Tibial artery (tissue), 4 donors: Measurements from ENCODE around the gene SLC27A5.
"Not testable (repeated sequence)": the region's sequence is repeated elsewhere in the genome, so short reads cannot be mapped to it uniquely, and the experiment has no call there.

Source experiments
- DNase-seq, 2 donors: peaks; one replicate each; pipeline ENCODE4 v3.0.0-alpha.2; 2019
- H3K27ac ChIP-seq, 2 donors: fragments of 200-600 bp; sonication (generic) in 1 of 2; 1 replicate in 1 of 2; 2 replicates in 1 of 2; pipeline ENCODE4 v1.5.1; 2018 to 2019; ENCODE audit warnings: mild to moderate bottlenecking in 1 of 2
- H3K27me3 ChIP-seq, 2 donors: fragments of 200-600 bp; sonication (generic) in 1 of 2; one replicate each; pipeline versions ENCODE4 v1.5.1 to v1.6.0; 2016 to 2019
- H3K36me3 ChIP-seq, 3 donors: fragments of 200-600 bp; sonication (generic) in 2 of 3; one replicate each; pipeline ENCODE4 v1.5.1; 2016 to 2019; ENCODE audit warnings: mild to moderate bottlenecking in 2 of 3
- H3K4me1 ChIP-seq, 4 donors: fragments of 200-600 bp; sonication (generic) in 2 of 4; 1 replicate in 3 of 4; 2 replicates in 1 of 4; pipeline ENCODE4 v1.5.1; 2016 to 2019
- H3K4me3 ChIP-seq, 2 donors: fragments of 200-600 bp; sonication (generic) in 1 of 2; 1 replicate in 1 of 2; 2 replicates in 1 of 2; pipeline ENCODE4 v1.5.1; 2018 to 2019; ENCODE audit warnings: mild to moderate bottlenecking in 2 of 2
- H3K9me3 ChIP-seq, 3 donors: fragments of 200-600 bp; sonication (generic) in 1 of 3; one replicate each; pipeline ENCODE4 v1.5.1; 2016 to 2019
- intact Hi-C: fragments of 100-400 bp; cut with DNase I; formaldehyde crosslinking; loops from one replicate; pipeline ENCODE4 v1.15.0; 2023; ENCODE audit warnings: low total_unique reads
- TF ChIP-seq, protein P1 (sequence below), 2 experiments: fragments of 200-600 bp in 1 of 2; fragments of 450-650 bp in 1 of 2; IDR thresholded peaks; one replicate each; pipeline ENCODE4 v1.5.1; 2017 to 2019; ENCODE audit warnings: antibody characterized with exemption in 2 of 2, mild to moderate bottlenecking in 1 of 2, moderate library complexity in 1 of 2

Gene SLC27A5

DNA sequence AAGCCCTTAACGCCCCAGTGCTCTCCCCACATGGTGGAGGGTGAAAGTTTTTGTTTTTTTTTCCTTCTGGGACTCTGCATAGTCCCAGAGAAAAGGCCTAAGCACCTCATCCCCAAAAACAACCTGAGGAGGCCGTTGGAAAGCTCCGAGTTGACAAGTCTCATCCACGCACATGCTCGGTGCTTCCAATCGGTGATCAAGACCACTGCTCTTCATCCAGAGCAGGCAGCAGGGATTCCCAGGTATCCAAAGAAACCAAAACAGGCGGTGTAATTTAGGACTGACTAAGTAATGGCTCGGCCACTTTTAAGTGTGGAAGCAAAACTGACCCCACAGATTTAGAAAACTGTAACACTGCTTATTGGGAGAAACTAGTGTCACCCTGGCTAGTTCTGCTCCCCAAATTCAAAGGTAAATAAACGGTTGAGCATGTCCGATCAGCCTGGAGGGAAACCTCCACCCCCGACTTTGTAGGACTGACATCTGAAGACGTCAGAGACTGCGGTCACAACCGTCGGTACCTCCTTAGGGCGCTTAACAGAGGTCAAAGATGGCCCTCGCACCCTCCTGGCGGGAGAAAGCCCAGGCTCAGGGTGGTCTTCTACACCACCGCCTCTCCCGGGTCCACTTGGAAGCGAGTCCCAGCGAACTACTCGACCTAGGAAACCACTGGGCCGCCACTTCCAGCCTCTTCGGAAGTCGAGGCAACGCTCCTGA is 36.6 kb downstream of the SLC27A5 start:
- Histone ChIP-seq H3K4me1 (peaks cover 0 to 24% (median 17%) of the 10 kb centered on the region in 4 donors), H3K36me3 (peaks cover 10 to 64% (median 31%) of the 10 kb centered on the region in 3 donors), H3K27ac (peak overlapping the region; percentile 87 to 92), H3K4me3 (peak overlapping the region; percentile 59 to 67), H3K27me3 (no peaks in the 10 kb centered on the region), H3K9me3 (no peaks in the 10 kb centered on the region)
- intact Hi-C loops = loop anchor here (5.0 kb wide), 1 partner anchor 42 kb away; the partner anchor contains the start of gene ZBTB45
- TF ChIP-seq, protein P1, sequence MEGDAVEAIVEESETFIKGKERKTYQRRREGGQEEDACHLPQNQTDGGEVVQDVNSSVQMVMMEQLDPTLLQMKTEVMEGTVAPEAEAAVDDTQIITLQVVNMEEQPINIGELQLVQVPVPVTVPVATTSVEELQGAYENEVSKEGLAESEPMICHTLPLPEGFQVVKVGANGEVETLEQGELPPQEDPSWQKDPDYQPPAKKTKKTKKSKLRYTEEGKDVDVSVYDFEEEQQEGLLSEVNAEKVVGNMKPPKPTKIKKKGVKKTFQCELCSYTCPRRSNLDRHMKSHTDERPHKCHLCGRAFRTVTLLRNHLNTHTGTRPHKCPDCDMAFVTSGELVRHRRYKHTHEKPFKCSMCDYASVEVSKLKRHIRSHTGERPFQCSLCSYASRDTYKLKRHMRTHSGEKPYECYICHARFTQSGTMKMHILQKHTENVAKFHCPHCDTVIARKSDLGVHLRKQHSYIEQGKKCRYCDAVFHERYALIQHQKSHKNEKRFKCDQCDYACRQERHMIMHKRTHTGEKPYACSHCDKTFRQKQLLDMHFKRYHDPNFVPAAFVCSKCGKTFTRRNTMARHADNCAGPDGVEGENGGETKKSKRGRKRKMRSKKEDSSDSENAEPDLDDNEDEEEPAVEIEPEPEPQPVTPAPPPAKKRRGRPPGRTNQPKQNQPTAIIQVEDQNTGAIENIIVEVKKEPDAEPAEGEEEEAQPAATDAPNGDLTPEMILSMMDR (IDR thresholded peaks at IDR 0.05) = no peak
- no peak for DNase-seq

DNA sequence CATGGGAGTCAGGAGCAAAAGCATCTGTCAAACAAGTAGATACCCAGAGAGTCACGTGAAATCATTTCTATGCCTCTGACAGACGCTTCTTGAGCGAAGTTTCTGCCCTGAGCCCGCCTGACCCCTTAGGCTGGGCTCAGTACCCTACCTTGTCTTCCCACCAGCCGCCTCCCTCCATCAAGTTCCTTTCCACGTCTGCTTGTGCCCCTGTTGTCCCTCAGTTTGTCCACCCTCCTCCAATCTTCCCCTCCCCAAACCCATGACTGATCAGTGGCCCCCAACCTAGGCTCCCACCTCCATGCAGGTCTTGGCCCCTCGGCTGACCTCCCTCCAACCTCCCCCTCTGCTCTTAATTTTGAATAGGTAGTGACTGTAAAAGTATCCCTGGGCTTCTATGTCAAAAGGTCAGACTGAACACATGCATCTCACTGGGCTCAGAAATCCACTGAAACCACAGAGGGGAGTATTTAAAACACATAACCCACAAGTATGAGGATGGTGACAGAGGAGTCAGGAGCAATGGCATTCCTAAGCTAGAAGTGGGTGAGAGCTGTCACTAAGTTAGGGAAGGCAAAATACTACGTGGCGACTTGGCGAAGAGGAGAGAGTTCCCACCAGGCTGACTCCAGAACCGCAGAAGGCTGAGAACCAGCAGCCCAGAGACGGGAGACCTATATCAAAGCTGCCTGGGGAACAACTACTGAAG is 37.3 kb downstream of the SLC27A5 start:
- Histone ChIP-seq H3K36me3 (peaks cover 10 to 64% (median 31%) of the 10 kb centered on the region in 3 donors), H3K27me3 (no peaks in the 10 kb centered on the region), H3K4me3 (no peak overlapping the region), H3K4me1 (peaks cover 0 to 24% (median 17%) of the 10 kb centered on the region in 4 donors), H3K9me3 (no peaks in the 10 kb centered on the region), H3K27ac (peak overlapping the region in 1 of 2 donors; percentile 92)
- DNase-seq = no peak
- intact Hi-C loops = no loop called here
- TF ChIP-seq, protein P1 (IDR thresholded peaks at IDR 0.05) = no peak

DNA sequence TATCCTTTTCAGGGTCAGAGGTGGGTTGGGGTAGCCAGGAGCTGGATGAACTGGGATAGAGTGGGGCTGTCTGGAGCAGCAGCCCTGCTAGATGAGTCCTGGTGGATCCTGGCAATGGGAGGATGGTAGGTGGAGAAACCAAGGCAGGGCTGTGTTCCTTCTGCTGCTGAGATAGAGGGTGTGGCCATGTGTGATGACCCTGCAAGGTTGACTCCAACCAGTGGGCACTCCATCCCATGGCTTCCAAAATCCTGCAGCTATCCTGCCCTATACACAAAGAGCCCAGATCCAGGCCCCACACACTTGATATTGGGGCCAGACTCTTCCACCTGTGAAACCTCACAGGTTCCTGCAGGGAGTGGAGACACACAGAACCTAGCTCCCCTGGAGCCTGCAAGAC is 38.0 kb downstream of the SLC27A5 start:
- TF ChIP-seq, protein P1 (IDR thresholded peaks at IDR 0.05) = no peak
- Histone ChIP-seq H3K27me3 (no peaks in the 10 kb centered on the region), H3K27ac (no peak overlapping the region), H3K9me3 (no peaks in the 10 kb centered on the region), H3K36me3 (peaks cover 10 to 61% (median 35%) of the 10 kb centered on the region in 3 donors), H3K4me3 (no peak overlapping the region), H3K4me1 (peaks cover 0 to 25% (median 17%) of the 10 kb centered on the region in 4 donors)
- DNase-seq = no peak
- intact Hi-C loops = no loop called here

DNA sequence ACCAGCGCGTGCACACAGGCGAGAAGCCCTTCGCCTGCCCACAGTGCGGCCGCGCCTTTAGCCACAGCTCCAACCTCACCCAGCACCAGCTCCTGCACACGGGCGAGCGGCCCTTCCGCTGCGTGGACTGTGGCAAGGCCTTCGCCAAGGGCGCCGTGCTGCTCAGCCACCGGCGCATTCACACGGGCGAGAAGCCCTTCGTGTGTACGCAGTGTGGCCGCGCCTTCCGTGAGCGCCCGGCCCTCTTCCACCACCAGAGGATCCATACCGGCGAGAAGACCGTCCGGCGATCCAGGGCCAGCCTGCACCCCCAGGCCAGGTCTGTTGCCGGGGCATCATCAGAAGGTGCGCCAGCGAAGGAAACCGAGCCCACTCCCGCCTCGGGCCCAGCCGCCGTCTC is 40.1 kb downstream of the SLC27A5 start:
- no peaks in the 10 kb centered on the region for H3K27me3 ChIP-seq
- TF ChIP-seq, protein P1 (IDR thresholded peaks at IDR 0.05) = no peak
- intact Hi-C loops = no loop called here
- DNase-seq = no peak
- H3K4me1 ChIP-seq = peaks cover 0 to 30% (median 22%) of the 10 kb centered on the region in 4 donors
- H3K4me3 ChIP-seq = no peak overlapping the region
- no peaks in the 10 kb centered on the region for H3K9me3 ChIP-seq
- peaks cover 10 to 48% (median 35%) of the 10 kb centered on the region in 3 donors for H3K36me3 ChIP-seq
- H3K27ac ChIP-seq = no peak overlapping the region

DNA sequence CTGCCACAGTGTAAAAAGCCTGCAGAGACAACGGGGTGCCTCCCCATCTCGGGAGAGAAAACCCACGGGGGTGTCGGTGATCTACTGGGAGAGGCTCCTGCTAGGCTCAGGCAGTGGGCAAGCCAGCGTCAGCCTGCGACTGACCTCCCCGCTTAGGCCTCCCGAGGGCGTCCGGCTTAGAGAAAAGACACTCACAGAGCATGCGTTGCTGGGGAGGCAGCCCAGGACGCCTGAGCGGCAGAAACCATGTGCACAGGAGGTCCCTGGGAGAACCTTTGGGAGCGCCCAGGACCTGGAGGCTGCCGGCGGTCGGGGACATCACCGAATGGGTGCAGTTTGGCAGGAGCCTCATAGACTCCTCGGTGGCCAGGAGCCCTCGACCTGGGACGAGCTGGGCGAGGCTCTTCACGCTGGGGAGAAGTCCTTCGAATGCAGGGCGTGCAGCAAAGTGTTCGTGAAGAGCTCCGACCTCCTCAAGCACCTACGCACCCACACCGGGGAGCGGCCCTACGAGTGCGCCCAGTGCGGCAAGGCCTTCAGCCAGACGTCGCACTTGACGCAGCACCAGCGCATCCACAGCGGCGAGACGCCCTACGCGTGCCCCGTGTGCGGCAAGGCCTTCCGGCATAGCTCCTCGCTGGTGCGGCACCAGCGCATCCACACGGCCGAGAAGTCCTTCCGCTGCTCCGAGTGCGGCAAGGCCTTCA is 40.8 kb downstream of the SLC27A5 start:
- H3K27ac ChIP-seq, H3K4me3 ChIP-seq, DNase-seq, intact Hi-C loops, H3K27me3 ChIP-seq, H3K9me3 ChIP-seq: not testable (repeated sequence)
- H3K4me1 ChIP-seq = peaks cover 0 to 32% (median 24%) of the 10 kb centered on the region in 4 donors
- peaks cover 10 to 48% (median 35%) of the 10 kb centered on the region in 3 donors for H3K36me3 ChIP-seq
